HG03354 (cell line): ENCODE data around the gene ZNF207.
"Not testable (repeated sequence)": the region's sequence is repeated elsewhere in the genome, so short reads cannot be mapped to it uniquely, and the experiment has no call there.

Experiments used
- ATAC-seq: cut with Tn5 transposase; IDR thresholded peaks from one replicate; pipeline ENCODE4 v1.9.1; 2021; ENCODE audit warnings: mild to moderate bottlenecking; ENCODE audit not compliant: unreplicated experiment, poor library complexity, severe bottlenecking

Gene ZNF207

GRCh38 chr17:32349854-32350665 is at the start of gene ZNF207:
Gene ZNF207 (plus strand): TSS chr17:32350157. CDS start chr17:32350286, 129 bp downstream.
- ATAC-seq, result peak; percentile 91

- ATAC-seq, result no peak
Observed at GRCh38 chr17:32302037-32302436, 47.9 kb upstream of the ZNF207 start.

DNA sequence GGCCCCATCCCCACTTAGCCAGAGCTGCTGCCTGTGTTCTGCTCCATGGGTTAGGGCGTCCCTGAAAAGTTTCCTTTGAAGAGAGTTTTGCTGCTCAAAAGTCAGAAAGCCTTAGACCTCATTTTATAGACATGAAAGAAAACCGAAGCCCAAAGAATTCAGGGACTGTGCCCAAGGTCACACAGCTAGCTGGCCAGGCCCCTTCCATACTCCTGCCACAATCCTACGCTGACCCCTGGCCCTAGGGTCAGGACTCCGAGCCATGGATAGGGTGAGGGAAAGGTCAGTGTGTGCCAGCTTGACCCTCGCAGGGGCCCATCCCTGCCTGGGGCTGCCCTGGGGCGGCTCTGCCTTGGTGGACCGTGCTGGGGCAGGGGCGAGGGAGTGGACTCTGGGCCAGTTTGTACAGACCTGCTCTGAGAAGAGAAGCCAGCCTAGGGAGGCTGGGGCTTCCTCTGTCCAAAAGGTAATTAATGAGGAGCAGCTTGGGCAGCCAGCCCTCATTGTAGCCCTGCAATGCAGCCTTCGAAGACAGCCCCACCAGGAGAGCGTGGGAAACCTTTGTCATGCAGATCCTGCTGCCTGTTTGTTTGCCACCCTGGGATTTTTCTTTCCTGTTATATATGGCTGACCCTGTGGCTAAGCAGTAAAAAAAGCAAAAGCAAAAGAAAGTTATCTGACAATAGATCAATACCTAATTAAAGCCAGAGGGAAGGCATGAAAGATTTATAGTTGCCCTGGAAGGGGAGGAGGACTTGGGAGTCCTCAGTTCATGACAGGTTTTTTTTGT is 46.9 kb upstream of the ZNF207 start:
- ATAC-seq, result no peak

DNA sequence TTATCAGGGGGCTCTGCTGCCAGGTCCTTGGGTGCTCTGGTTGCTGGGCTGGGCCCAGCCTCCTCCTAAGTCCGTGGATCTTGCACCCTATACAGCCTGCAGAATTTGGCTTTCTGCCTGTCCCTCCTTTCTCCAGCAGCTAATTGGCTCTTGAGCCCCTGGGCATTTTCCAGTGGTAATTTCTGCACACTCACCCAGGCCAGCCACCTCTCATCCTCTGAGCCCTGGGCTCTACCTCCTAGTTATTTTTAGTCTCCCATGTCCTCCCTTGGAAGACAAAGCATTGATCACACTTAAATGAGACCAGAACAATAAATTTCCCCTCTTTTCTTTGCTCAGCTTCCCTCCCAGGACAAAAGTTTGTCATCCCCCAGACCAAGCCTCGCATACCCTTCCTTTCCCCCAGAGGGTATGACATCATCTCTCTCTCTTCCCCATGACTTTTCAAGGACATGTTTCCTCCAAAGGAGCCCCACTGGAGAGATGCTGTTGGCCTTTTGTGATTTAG is 46.1 kb upstream of the ZNF207 start:
- ATAC-seq, result no peak

GRCh38 chr17:32305049-32305448 is 44.9 kb upstream of the ZNF207 start:
- ATAC-seq, result no peak

DNA sequence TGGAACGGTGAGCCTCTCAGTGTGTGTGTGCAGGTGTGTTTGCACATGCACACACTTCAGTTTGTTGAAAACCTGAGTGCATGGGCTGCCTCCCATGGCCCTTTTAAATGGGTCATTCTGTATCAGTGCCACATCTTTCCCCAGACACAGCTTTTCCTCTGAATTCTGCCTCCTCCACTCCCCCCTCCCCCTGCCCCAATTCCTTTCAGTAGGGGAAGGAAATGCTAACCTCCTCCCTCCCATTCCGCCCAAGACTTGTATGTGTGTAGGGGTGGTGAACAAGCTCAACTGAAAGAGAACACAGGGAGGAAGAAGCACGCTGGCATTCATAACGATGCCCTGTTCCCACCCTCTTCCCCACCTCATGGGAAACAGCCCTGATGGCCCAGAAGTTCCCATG is 42.3 kb upstream of the ZNF207 start:
- ATAC-seq, result no peak

GRCh38 chr17:32311028-32311536 is 38.9 kb upstream of the ZNF207 start:
- no peak for ATAC-seq

- ATAC-seq, result no peak
Observed at GRCh38 chr17:32314636-32315035, 35.3 kb upstream of the ZNF207 start.

- ATAC-seq, result no peak
Observed at GRCh38 chr17:32315171-32315570, 34.8 kb upstream of the ZNF207 start.

DNA sequence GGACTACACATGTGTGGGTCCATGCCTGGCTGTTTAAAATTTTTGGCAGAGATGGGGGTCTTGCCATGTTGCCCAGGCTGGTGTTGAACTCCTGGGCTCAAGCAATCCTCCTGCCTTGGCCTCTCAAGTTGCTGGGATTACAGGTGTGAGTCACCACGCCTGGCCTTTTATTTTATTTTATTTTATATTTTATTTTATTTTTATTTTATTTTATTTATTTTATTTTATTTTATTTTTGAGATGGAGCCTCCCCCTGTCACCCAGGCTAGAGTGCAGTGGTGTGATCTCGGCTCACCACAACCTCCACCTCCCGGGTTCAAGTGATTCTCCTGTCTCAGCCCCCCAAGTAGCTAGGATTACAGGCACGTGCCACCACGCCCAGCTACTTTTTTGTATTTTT is 33.3 kb upstream of the ZNF207 start:
- ATAC-seq, result not testable (repeated sequence)

DNA sequence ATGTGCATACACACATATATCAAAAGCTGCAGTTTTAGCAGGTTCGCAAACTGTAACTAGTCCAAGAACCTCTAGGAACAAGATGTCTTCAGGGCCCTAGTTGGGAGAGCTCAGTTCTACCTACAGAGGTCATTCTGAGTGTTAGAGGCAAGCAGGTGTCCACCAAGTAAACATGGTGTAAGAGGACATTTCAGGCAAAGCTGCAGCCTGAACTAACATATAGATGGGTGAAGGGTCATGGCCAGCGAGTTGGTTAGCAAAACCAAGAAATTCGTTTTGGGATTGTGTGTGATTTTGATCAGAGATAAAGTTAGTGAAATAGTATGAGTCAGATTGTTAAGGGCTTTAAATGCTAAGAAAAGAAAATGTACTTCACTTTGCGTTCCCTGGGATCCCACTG is 32.6 kb upstream of the ZNF207 start:
- ATAC-seq, result no peak

DNA sequence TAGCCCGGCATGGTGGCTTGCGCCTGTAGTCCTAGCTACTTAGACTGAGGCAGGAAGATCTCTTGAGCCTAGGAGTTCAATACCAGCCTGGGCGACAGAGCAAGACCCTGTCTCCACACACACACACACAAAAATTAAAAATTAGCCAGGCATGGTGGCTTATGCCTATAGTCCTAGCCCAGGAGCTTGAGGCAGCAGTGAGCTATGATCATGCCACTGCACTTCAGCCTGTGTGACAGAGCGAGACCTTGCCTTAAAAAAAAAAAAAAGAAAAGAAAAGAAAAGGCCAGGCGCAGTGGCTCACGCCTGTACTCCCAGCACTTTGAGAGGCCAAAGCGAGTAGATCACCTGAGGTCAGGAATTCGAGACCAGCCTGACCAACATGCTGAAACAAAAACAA is 31.9 kb upstream of the ZNF207 start:
- ATAC-seq, result no peak

DNA sequence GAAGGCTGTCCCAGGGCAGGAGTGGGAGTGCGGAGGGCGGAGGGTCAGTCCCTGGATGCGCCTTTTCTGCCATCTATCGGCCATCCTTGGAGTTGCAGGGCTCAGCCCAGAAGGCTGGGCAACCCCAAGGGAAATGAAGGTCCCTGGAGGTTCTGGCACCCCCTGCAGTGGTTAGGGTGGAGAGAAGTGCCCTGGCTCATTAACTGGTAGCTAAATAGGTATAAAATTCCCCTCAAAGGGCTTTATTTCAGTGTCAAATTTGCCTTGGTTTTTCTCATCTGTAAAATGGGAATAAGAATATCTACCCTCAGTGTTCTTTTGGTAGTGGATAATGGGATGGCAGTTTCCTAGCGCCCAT is 30.4 kb upstream of the ZNF207 start:
- peak; percentile 80 for ATAC-seq

GRCh38 chr17:32320080-32320479 is 29.9 kb upstream of the ZNF207 start:
- not testable (repeated sequence) for ATAC-seq

- no peak for ATAC-seq
Observed at GRCh38 chr17:32320847-32321246, 29.1 kb upstream of the ZNF207 start.

- ATAC-seq, result no peak
Observed at GRCh38 chr17:32323046-32323445, 26.9 kb upstream of the ZNF207 start.

DNA sequence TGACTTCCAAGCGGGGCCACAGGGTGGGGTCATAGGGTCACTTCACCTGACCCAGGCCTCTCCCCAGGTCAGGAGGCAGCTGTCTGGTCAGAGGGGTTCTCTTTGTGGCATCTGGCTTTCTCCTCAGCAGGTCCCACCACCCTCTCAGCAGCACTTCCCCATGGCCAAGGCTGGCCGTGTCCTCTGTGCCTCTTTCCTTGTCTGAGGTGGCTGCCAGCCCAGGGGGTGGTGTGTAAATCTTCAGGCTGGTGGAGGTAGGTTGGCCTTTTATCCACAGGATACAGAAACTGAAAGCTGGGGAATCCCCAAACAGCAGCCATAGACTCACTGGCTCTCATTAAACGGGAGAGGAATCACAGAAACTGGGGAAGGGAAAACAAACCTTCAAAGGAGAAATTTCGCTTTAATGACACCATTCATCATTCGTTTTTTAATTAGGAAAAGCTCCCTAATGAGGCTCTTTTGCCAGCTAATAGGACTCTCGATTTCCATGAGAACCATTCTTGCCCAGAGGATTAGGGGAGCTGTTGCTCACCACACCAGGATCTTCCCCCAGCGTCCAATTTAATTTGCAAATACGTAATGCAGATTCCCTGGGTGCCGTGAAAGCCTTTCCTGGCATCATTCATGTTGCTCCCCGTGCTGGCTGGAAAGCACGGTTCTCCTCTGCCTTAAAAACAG is 26.0 kb upstream of the ZNF207 start:
- ATAC-seq, result no peak

GRCh38 chr17:32327911-32328310 is 22.0 kb upstream of the ZNF207 start:
- ATAC-seq, result no peak

DNA sequence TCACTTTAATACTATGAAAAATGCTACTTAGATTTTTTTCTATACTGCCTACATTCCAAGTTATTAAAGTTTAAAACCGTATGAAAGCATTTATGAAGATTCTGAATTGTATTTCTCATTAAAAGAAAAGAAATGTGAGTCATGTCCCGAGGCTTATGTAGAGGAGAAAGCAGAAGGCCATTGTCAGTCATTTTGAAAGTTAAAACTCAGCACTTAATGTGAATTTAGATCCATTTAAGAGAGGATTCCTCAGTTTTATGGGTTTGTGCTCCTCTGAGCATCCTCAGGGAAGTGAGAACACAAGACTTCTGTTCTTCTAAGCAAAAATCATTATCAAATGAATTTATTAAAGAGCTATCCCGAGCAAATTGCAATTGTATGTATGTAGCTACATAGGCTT is 19.8 kb upstream of the ZNF207 start:
- no peak for ATAC-seq
